ENCODE results near the gene SLC12A2.

- TF ChIP-seq EZH2 (IDR thresholded peaks at IDR 0.05; ENCODE audit: insufficient read depth, poor library complexity, severe bottlenecking): no peak
- no peak for TF ChIP-seq EZH2phosphoT487 (IDR thresholded peaks at IDR 0.05; ENCODE audit: insufficient read depth, low read depth)
These were observed 13.7 kb downstream of the SLC12A2 start for GRCh38 chr5:128097224-128097623.

Measured in GM23248 (cell line).